ENCODE measurements around the gene IGF2.

The IGF2 gene

GRCh38 chr11:2169005-2169378, 29.8 kb upstream of the IGF2 start:
- TF ChIP-seq CTCF (IDR thresholded peaks at IDR 0.05; ENCODE audit: low read depth, low read length, missing control alignments), result no peak
- Histone ChIP-seq H3K27me3 (replicated peaks) (peaks cover 8% of the 10 kb centered on the region), H3K4me3 (ENCODE audit: low read depth, low read length) (no peak overlapping the region), H3K27ac (no peak overlapping the region), H3K36me3 (replicated peaks) (no peaks in the 10 kb centered on the region)
- DNase-seq, result no peak
- in situ Hi-C loops (cut with HindIII; ENCODE audit: low pct_ligation_motif_present, low sequenced_read_pairs), result no loop called here

- no peak for TF ChIP-seq CTCF (IDR thresholded peaks at IDR 0.05; ENCODE audit: low read depth, low read length, missing control alignments)
- no peak for DNase-seq
- no peak overlapping the region for H3K27ac ChIP-seq
- H3K4me3 ChIP-seq (ENCODE audit: low read depth, low read length), result no peak overlapping the region
- no peaks in the 10 kb centered on the region for H3K36me3 ChIP-seq (replicated peaks)
- in situ Hi-C loops (cut with HindIII; ENCODE audit: low pct_ligation_motif_present, low sequenced_read_pairs), result no loop called here
- peaks cover 8% of the 10 kb centered on the region for H3K27me3 ChIP-seq (replicated peaks)
Measured at GRCh38 chr11:2168286-2169004, 29.3 kb upstream of the IGF2 start.

GRCh38 chr11:2167141-2168045, 28.2 kb upstream of the IGF2 start:
- H3K27ac ChIP-seq, result no peak overlapping the region
- DNase-seq, result no peak
- H3K4me3 ChIP-seq (ENCODE audit: low read depth, low read length), result no peak overlapping the region
- peaks cover 8% of the 10 kb centered on the region for H3K27me3 ChIP-seq (replicated peaks)
- in situ Hi-C loops (cut with HindIII; ENCODE audit: low pct_ligation_motif_present, low sequenced_read_pairs), result no loop called here
- no peak for TF ChIP-seq CTCF (IDR thresholded peaks at IDR 0.05; ENCODE audit: low read depth, low read length, missing control alignments)
- no peaks in the 10 kb centered on the region for H3K36me3 ChIP-seq (replicated peaks)

GRCh38 chr11:2166091-2166851, 27.1 kb upstream of the IGF2 start:
- H3K27me3 ChIP-seq (replicated peaks), result peaks cover 8% of the 10 kb centered on the region
- DNase-seq, result no peak

GRCh38 chr11:2165571-2165970, 26.4 kb upstream of the IGF2 start:
- TF ChIP-seq CTCF (IDR thresholded peaks at IDR 0.05; ENCODE audit: low read depth, low read length, missing control alignments), result no peak
- no peak for DNase-seq
- in situ Hi-C loops (cut with HindIII; ENCODE audit: low pct_ligation_motif_present, low sequenced_read_pairs), result no loop called here
- Histone ChIP-seq H3K36me3 (replicated peaks) (no peaks in the 10 kb centered on the region), H3K27ac (no peak overlapping the region), H3K27me3 (replicated peaks) (peaks cover 8% of the 10 kb centered on the region), H3K4me3 (ENCODE audit: low read depth, low read length) (no peak overlapping the region)

More at GRCh38 chr11:2166091-2166851, 27.1 kb upstream of the IGF2 start:
- Histone ChIP-seq H3K27ac (no peak overlapping the region), H3K36me3 (replicated peaks) (no peaks in the 10 kb centered on the region), H3K4me3 (ENCODE audit: low read depth, low read length) (no peak overlapping the region)
- peak; percentile 60 for TF ChIP-seq CTCF (IDR thresholded peaks at IDR 0.05; ENCODE audit: low read depth, low read length, missing control alignments)
- in situ Hi-C loops (cut with HindIII; ENCODE audit: low pct_ligation_motif_present, low sequenced_read_pairs), result no loop called here
